GM19035 (cell line): ENCODE data around the gene ELK1.

ENCODE experiments used
- ATAC-seq: cut with Tn5 transposase; IDR thresholded peaks from one replicate; pipeline ENCODE4 v1.9.1; 2021; ENCODE audit not compliant: unreplicated experiment

Gene ELK1

GRCh38 chrX:47646636-47647035, 3.7 kb downstream of the ELK1 start:
- ATAC-seq: no peak

- no peak for ATAC-seq
These were observed 4.8 kb downstream of the ELK1 start for GRCh38 chrX:47645530-47645929.

GRCh38 chrX:47644557-47645091, 5.7 kb downstream of the ELK1 start:
- ATAC-seq: no peak

- no peak for ATAC-seq
These were observed 6.4 kb downstream of the ELK1 start for GRCh38 chrX:47643926-47644325.

GRCh38 chrX:47638816-47639215, 11.5 kb downstream of the ELK1 start:
- ATAC-seq: no peak

- ATAC-seq: no peak
These were observed 12.7 kb downstream of the ELK1 start for GRCh38 chrX:47637546-47638195.

GRCh38 chrX:47634871-47635575, 15.3 kb downstream of the ELK1 start:
- ATAC-seq: no peak

GRCh38 chrX:47633689-47634590, 16.4 kb downstream of the ELK1 start:
- no peak for ATAC-seq

- no peak for ATAC-seq
These were observed 17.7 kb downstream of the ELK1 start for GRCh38 chrX:47632666-47633065.

- no peak for ATAC-seq
These were observed 18.7 kb downstream of the ELK1 start for GRCh38 chrX:47631676-47632075.

GRCh38 chrX:47629419-47630200, 20.8 kb downstream of the ELK1 start, which contains the start of gene CFP:
CFP (minus strand) TSS chrX:47629930; CDS start chrX:47629844, 86 bp downstream.
- no peak for ATAC-seq

- no peak for ATAC-seq
These were observed 21.4 kb downstream of the ELK1 start for GRCh38 chrX:47628982-47629381.

- no peak for ATAC-seq
These were observed 25.0 kb downstream of the ELK1 start for GRCh38 chrX:47625365-47625764.

- ATAC-seq: no peak
These were observed 26.8 kb downstream of the ELK1 start for GRCh38 chrX:47623540-47624027.

GRCh38 chrX:47621851-47622250, 28.5 kb downstream of the ELK1 start:
- ATAC-seq: no peak

- no peak for ATAC-seq
These were observed 30.1 kb downstream of the ELK1 start for GRCh38 chrX:47620303-47620685.

GRCh38 chrX:47619486-47620302, 30.7 kb downstream of the ELK1 start, which contains the start of gene SYN1:
SYN1 (minus strand) TSS chrX:47619857; CDS start chrX:47619728, 129 bp downstream.
- peak; percentile 90 for ATAC-seq

GRCh38 chrX:47618923-47619485, 31.4 kb downstream of the ELK1 start:
- no peak for ATAC-seq

GRCh38 chrX:47614618-47615017, 35.7 kb downstream of the ELK1 start:
- ATAC-seq: no peak
